A172 (cell line): ENCODE results near the gene KRTAP9-7. TPM values are rescaled to one million over a fixed set of nuclear protein-coding genes. Genes with fewer than 3 reads are reported as not detected.

Experiments used
- DNase-seq: peaks from one replicate; pipeline ENCODE4 v3.0.0-alpha.2; 2015; ENCODE audit warnings: low spot score
- total RNA-seq: library from RNA; depleted of rRNA; stranded (reverse); fragments of >200 nt; shearing (Covaris generic); gene quantifications from 2 replicates; pipeline ENCODE4 v1.2.3, GENCODE V29; 2014; rRNA removed

Gene KRTAP9-7
- total RNA-seq, 1 experiment from 2014 or later = not detected

GRCh38 chr17:41322094-41322902 is 46.8 kb downstream of the KRTAP9-7 start:
- peak; percentile 75 for DNase-seq

DNA sequence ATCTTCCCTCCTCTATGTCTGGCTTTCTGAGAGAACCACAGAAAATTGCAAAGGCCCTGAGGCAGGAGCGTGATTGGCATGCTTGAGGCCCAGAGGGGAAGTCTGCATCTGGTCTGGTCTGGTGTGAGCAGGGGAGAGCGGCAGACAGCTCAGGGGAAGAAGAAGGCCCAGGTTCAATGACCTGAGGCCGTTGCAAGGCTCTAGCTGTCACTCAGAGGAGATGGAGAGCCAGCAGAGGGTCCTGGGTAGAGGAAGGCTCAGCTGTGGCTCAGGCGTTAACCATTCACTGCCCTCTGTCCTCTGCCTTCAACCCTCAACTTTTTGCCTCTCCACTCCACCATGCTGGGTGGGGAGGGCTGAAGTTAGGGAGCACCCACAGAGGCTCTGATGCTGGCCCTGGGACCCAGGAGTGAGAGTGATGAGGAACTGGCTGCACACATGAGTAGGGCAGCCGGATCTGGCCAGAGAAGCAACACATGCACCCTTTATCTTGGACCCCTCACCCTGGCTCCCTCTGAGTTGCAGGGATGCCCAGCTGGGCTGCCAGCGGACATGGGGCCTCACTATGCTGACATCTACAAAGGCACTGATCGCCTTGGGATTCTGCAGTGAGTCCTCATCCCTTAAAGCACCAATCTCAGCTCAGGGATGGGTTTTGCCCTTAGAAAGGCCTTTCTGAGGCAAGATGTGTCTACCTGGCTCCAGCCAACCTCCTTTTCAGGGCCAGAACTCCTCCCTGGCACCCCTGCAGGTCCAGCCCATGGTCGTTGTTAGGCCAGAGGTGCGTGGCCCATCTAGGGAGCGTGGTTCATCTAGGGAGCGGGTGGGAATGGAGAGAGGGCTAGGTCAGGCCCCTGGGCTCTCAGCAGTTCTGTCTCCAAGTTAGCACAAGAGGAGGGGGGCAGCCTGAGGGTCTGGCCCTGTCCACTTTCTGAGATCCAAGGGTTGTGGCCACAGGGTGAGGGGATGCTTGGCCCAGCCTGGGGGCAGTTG is 47.7 kb downstream of the KRTAP9-7 start:
- DNase-seq = no peak

- peak; percentile 59 for DNase-seq
These were observed 48.9 kb downstream of the KRTAP9-7 start for GRCh38 chr17:41324180-41325075.

GRCh38 chr17:41325126-41325525 is 49.6 kb downstream of the KRTAP9-7 start:
- DNase-seq = no peak

DNA sequence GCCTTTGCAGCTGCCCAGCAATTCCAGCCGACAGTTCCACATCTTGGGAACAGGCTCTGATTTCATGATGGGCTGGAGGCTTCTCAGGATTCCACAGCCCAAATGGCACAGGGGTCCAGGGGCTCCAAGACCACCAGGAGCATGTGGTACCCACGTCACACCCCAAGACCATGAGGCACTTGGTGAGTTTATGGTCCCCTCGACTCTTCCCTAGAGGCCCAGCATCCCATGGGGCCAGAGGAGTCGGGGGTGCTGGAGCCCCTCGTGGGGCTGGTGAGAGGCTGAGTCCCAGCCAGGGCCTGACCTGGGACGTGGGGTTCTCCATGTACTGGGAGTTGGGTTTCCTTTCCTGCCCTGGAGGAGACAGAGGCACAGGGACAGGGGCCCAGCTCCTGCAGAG is 50.1 kb downstream of the KRTAP9-7 start:
- no peak for DNase-seq

Other genes with a start within 250 kb of the KRTAP9-7 start
- gene KRTAP1-5, start 248.5 kb upstream of the KRTAP9-7 start, total RNA-seq = not detected in 2 replicates
- gene KRTAP1-4, start 245.5 kb upstream of the KRTAP9-7 start, total RNA-seq = not detected in 2 replicates
- not detected in 2 replicates for gene KRTAP1-3, start 240.8 kb upstream of the KRTAP9-7 start, total RNA-seq
- gene KRTAP1-1, start 234.2 kb upstream of the KRTAP9-7 start, total RNA-seq = not detected in 2 replicates
- not detected in 2 replicates for gene KRTAP2-1, start 228.4 kb upstream of the KRTAP9-7 start, total RNA-seq
- not detected in 2 replicates for gene KRTAP2-2, start 220.5 kb upstream of the KRTAP9-7 start, total RNA-seq
- 0.69 and 1.00 TPM in 2 replicates for gene KRTAP2-3, start 215.6 kb upstream of the KRTAP9-7 start, total RNA-seq
- gene KRTAP2-4, start 209.8 kb upstream of the KRTAP9-7 start, total RNA-seq = not detected in 2 replicates
- gene KRTAP4-7, start 191.5 kb upstream of the KRTAP9-7 start, total RNA-seq = not detected in 2 replicates
- not detected in 2 replicates for gene KRTAP4-8, start 177.6 kb upstream of the KRTAP9-7 start, total RNA-seq
- not detected in 2 replicates for gene KRTAP4-16, start 173.5 kb upstream of the KRTAP9-7 start, total RNA-seq
- 0.22 TPM in 1 of 2 replicates, not detected in the other for gene KRTAP4-9, start 170.3 kb upstream of the KRTAP9-7 start, total RNA-seq
- gene KRTAP4-11, start 157.3 kb upstream of the KRTAP9-7 start, total RNA-seq = not detected in 2 replicates
- gene KRTAP4-12, start 151.5 kb upstream of the KRTAP9-7 start, total RNA-seq = not detected in 2 replicates
- gene KRTAP4-6, start 135.2 kb upstream of the KRTAP9-7 start, total RNA-seq = not detected in 2 replicates
- not detected in 2 replicates for gene KRTAP4-5, start 125.9 kb upstream of the KRTAP9-7 start, total RNA-seq
- gene KRTAP4-4, start 115.0 kb upstream of the KRTAP9-7 start, total RNA-seq = not detected in 2 replicates
- not detected in 2 replicates for gene KRTAP4-3, start 107.5 kb upstream of the KRTAP9-7 start, total RNA-seq
- not detected in 2 replicates for gene KRTAP4-2, start 97.5 kb upstream of the KRTAP9-7 start, total RNA-seq
- gene KRTAP4-1, start 90.8 kb upstream of the KRTAP9-7 start, total RNA-seq = 0.26 TPM in 1 of 2 replicates, not detected in the other
- not detected in 2 replicates for gene KRTAP9-1, start 85.8 kb upstream of the KRTAP9-7 start, total RNA-seq
- not detected in 2 replicates for gene KRTAP9-2, start 49.0 kb upstream of the KRTAP9-7 start, total RNA-seq
- not detected in 2 replicates for gene KRTAP9-3, start 43.2 kb upstream of the KRTAP9-7 start, total RNA-seq
- not detected in 2 replicates for gene KRTAP9-8, start 37.7 kb upstream of the KRTAP9-7 start, total RNA-seq
- gene KRTAP9-4, start 26.0 kb upstream of the KRTAP9-7 start, total RNA-seq = not detected in 2 replicates
- gene KRTAP9-9, start 20.3 kb upstream of the KRTAP9-7 start, total RNA-seq = not detected in 2 replicates
- not detected in 2 replicates for gene KRTAP9-6, start 10.3 kb upstream of the KRTAP9-7 start, total RNA-seq
- 0.16 TPM in 1 of 2 replicates, not detected in the other for gene KRTAP29-1, start 27.2 kb downstream of the KRTAP9-7 start, total RNA-seq
- not detected in 2 replicates for gene KRTAP16-1, start 33.6 kb downstream of the KRTAP9-7 start, total RNA-seq
- not detected in 2 replicates for gene KRTAP17-1, start 40.0 kb downstream of the KRTAP9-7 start, total RNA-seq
- not detected in 2 replicates for gene KRT33A, start 75.1 kb downstream of the KRTAP9-7 start, total RNA-seq
- not detected in 2 replicates for gene KRT33B, start 94.1 kb downstream of the KRTAP9-7 start, total RNA-seq
- gene KRT34, start 106.6 kb downstream of the KRTAP9-7 start, total RNA-seq = 0.31 and 1.1 TPM in 2 replicates
- not detected in 2 replicates for gene KRT31, start 121.9 kb downstream of the KRTAP9-7 start, total RNA-seq
- not detected in 2 replicates for gene KRT37, start 148.9 kb downstream of the KRTAP9-7 start, total RNA-seq
- gene KRT38, start 165.3 kb downstream of the KRTAP9-7 start, total RNA-seq = not detected in 2 replicates
- gene KRT32, start 191.7 kb downstream of the KRTAP9-7 start, total RNA-seq = 0.12 TPM in 1 of 2 replicates, not detected in the other
- gene KRT35, start 205.5 kb downstream of the KRTAP9-7 start, total RNA-seq = not detected in 2 replicates
- 0.05 TPM in 1 of 2 replicates, not detected in the other for gene KRT36, start 214.2 kb downstream of the KRTAP9-7 start, total RNA-seq
- gene KRT13, start 229.9 kb downstream of the KRTAP9-7 start, total RNA-seq = 2.7 and 2.8 TPM in 2 replicates
- gene KRT15, start 243.2 kb downstream of the KRTAP9-7 start, total RNA-seq = 29.8 and 31.9 TPM in 2 replicates